T-helper 17 cell (primary cell): ENCODE results near the gene YARS1. TPM values are rescaled to one million over a fixed set of nuclear protein-coding genes. Genes with fewer than 3 reads are reported as not detected.

ENCODE experiments used
- ATAC-seq: fragments of 150-1000 bp; cut with Tn5 transposase; 2 replicates; pipeline ENCODE4 v1.10.0; 2021; ENCODE audit warnings: mild to moderate bottlenecking, moderate library complexity
- DNase-seq, 3 donors: peaks; one replicate each; pipeline versions ENCODE4 v3.0.0 to v3.0.0-alpha.2; 2020 to 2021
- H3K9me3 ChIP-seq: one replicate; pipeline ENCODE4 v1.7.0; 2013; ENCODE audit warnings: low read length, mild to moderate bottlenecking; ENCODE audit not compliant: control insufficient read depth, poor library complexity, severe bottlenecking
- H3K27ac Mint-ChIP-seq: one replicate; pipeline ENCODE4 v1.8.0; 2022; ENCODE audit warnings: mild to moderate bottlenecking, moderate library complexity, mixed read lengths
- H3K27me3 Mint-ChIP-seq: one replicate; pipeline ENCODE4 v1.8.0; 2022; ENCODE audit warnings: mixed read lengths
- H3K36me3 Mint-ChIP-seq: one replicate; pipeline ENCODE4 v1.8.0; 2022; ENCODE audit warnings: low read depth, mixed read lengths
- H3K4me1 Mint-ChIP-seq: one replicate; pipeline ENCODE4 v1.8.0; 2022; ENCODE audit warnings: mild to moderate bottlenecking, mixed read lengths
- H3K4me3 Mint-ChIP-seq: one replicate; pipeline ENCODE4 v1.8.0; 2022; ENCODE audit warnings: mild to moderate bottlenecking, moderate library complexity, mixed read lengths
- total RNA-seq, 4 donors: library from RNA in 2 of 4; stranded (reverse) in 2 of 4; gene quantifications; one replicate each; pipeline ENCODE4 v1.2.3 and lab custom pipeline; 2022 to 2026

YARS1 gene
- total RNA-seq, 2 donors from 2014 or later: 70.9 to 88.1 TPM

DNA sequence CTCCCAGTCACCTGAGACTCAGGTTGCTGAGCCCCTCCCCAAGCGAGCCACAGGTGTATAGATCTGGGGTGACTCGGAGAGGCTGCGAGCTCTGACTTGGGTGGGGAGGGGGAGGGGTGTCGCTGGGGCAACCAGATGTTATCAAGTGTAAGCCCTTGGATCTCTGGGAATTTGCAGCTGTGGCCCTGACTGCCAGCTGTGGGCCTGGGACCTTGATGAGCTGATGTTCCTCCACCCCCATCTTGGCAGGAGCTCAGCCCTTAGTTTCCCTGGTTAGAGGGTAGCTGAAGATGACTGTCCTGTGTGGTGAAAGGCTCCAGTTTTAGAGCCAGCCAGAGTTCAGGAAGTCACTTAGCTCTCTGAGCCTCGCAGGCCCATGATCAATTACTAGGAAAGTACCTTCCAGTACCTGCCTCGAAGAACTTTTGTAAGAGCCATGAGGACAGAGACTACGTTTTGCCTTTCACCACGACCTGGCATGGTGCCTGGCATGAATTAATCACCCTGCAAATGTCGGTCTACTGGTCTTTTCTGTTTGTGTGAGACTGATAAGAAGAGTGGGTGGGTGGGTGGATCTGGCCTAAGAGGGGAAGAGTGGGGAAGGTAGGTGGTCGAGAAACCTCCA lies 55.8 kb downstream of the YARS1 start:
- no peaks in the 10 kb centered on the region for H3K9me3 ChIP-seq
- H3K27me3 Mint-ChIP-seq: no peaks in the 10 kb centered on the region
- peaks cover 10% of the 10 kb centered on the region for H3K4me1 Mint-ChIP-seq
- no peak overlapping the region for H3K4me3 Mint-ChIP-seq
- peak overlapping the region; percentile 56 for H3K27ac Mint-ChIP-seq
- H3K36me3 Mint-ChIP-seq: peaks cover 2% of the 10 kb centered on the region
- ATAC-seq (no peak), DNase-seq (no peak)

DNA sequence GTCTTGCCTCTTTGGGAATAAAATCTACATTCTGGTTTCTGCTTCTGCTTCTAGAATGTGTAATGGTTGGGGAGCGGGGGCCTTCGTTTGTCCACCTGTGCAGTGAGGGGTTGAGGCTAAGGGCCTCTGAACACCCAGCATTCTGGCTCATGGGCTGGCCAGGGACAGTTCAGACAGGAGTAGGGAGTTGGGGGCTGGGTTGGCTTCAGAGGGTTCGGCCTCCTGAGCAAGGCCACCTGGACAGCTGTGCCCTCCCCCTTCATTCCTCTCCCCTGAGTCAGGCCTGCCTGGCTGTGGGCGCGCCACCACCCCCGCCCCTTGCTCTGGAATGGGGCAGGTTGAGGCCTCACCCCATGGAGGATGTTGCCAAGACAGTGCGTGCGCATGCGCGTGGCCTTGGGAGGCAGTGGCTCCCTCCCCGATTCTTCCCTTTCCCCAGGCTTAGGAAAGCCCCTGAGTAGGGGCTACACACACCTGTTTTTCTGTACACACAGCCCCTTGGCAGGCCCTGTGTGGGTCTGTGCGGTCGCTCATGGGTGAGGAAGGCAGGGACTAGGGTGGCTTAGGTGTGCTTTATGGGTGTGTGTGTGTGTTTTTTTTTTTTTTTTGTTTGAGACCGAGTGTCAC lies 57.0 kb downstream of the YARS1 start:
- Mint-ChIP-seq H3K27me3 (no peaks in the 10 kb centered on the region), H3K4me3 (no peak overlapping the region), H3K4me1 (peaks cover 10% of the 10 kb centered on the region), H3K27ac (no peak overlapping the region), H3K36me3 (peaks cover 2% of the 10 kb centered on the region)
- no peak for DNase-seq
- no peaks in the 10 kb centered on the region for H3K9me3 ChIP-seq
- no peak for ATAC-seq

DNA sequence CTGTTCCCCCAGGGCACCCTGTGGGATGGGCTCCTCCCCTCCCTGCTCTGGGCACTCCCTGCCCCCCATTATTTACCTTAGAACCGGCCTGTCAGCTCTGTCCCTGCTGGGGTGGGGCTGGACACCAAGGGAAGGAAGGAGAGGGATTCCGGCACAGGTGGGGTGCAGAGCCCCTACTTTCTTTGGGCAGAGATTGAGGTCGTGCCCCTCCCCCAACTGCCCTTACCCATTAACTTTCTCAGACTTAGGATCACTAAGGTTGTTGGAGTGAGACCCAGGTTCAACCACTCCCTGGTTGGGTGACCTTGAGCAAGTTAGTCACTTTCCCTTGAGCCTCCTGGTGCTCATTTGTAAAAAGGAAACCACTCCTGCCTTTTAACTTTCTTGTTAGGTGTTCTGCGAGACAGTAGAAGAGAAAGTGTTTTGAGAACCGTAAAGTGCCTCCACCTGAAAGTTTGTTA lies 57.6 kb downstream of the YARS1 start:
- no peak for ATAC-seq
- H3K9me3 ChIP-seq: no peaks in the 10 kb centered on the region
- Mint-ChIP-seq H3K27me3 (no peaks in the 10 kb centered on the region), H3K4me1 (peaks cover 10% of the 10 kb centered on the region), H3K4me3 (no peak overlapping the region), H3K36me3 (peaks cover 2% of the 10 kb centered on the region), H3K27ac (peak overlapping the region; percentile 6)
- no peak for DNase-seq

DNA sequence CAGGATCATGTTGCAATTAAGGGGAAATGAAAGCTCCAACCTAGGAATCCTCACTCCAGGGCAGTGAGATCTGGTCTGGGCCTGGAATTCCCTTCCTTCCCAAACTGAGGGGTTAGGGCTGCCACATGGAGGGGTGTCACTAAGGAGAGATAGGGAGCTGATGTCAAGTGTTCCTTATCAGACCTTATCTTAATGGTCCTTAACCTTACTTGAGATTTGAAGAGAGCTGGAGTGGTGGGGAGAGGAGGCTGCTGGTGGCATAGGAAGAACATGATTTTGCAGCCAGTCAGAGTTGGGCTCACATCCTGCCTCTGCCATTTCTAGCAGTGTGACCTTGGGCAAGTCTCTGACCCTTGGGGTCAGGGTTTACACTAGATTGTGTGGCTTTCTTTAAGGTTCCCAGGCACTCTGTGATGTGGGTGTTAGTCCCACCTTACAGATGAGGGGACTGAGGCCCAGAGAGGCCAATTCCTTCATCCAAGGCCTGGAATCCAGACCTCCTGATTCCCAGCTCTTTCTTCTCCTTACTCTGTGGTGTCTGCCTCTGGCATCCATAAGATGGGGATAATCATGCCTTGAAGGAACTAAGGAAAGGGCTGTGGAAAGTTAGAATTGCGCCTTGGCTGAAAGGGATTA lies 58.2 kb downstream of the YARS1 start:
- DNase-seq: no peak
- Mint-ChIP-seq H3K4me1 (peaks cover 14% of the 10 kb centered on the region), H3K4me3 (no peak overlapping the region), H3K36me3 (peaks cover 2% of the 10 kb centered on the region), H3K27ac (peak overlapping the region; percentile 6), H3K27me3 (no peaks in the 10 kb centered on the region)
- no peaks in the 10 kb centered on the region for H3K9me3 ChIP-seq
- no peak for ATAC-seq

DNA sequence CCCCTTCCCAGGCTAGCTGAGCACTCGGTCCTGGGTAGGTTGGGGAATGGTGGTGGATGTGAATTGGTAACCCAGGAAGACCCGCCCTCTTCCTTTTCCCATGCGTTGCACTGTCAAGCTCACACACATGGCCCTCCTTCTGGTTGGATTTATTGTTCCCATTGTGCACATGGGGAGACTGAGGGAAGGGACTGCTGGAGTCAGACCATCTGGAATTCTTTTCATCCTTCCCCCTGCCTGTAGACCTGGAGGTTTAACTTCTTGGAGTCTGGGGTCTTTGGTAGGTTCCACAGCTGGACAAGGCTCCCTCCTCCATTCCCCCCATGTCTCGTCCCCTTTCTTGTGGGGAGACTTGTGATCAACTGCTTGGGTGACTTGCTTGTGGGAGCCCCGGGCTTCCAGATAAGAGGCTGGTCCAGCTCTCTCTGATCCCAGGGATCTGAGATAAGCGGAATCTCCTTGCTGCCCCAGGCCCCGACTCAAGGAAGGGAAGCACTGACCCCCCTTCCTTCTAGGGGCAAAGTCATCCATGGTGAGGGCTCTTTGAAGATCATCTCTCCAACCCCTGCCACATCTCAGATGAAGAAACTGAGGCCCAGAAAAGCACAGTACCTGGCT lies 58.9 kb downstream of the YARS1 start:
- H3K27me3 Mint-ChIP-seq: no peaks in the 10 kb centered on the region
- no peak for ATAC-seq
- H3K4me1 Mint-ChIP-seq: peaks cover 13% of the 10 kb centered on the region
- H3K36me3 Mint-ChIP-seq: peaks cover 1% of the 10 kb centered on the region
- no peak for DNase-seq
- H3K4me3 Mint-ChIP-seq: no peak overlapping the region
- no peaks in the 10 kb centered on the region for H3K9me3 ChIP-seq
- no peak overlapping the region for H3K27ac Mint-ChIP-seq

DNA sequence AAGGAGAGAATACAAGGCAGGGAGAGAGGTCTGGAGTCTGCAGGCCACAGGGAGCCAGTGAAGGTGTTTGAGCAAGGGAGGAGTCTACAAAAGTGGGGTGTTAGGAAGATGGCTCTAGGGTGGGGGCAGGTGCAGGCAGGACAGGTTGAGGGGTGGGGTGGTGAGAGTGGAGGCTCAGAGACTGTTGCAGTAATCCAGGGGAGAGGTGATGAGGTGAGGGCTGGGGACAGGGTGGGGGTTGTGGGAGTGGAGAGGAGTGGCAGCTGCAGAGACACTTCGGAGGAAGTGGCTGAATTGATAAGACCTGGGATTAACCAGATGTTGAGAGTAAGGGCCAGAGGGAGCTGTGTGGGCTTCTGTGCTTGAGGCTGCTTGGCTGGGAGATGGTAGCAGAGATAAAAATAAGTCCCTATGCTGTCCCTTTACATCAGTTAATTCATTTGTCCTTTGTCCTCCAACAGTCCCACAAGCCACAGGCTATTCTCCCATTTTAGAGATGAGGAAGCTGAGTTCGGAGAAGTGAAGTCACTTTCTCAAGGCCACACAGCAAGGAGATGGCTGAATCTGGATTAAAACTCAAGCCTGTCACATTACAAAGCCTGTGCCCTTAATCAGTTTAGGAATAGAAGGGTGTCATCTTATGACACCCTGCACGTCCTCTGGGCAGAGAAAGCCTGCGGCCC lies 59.8 kb downstream of the YARS1 start:
- H3K27ac Mint-ChIP-seq: no peak overlapping the region
- H3K36me3 Mint-ChIP-seq: no peaks in the 10 kb centered on the region
- no peak for ATAC-seq

DNA sequence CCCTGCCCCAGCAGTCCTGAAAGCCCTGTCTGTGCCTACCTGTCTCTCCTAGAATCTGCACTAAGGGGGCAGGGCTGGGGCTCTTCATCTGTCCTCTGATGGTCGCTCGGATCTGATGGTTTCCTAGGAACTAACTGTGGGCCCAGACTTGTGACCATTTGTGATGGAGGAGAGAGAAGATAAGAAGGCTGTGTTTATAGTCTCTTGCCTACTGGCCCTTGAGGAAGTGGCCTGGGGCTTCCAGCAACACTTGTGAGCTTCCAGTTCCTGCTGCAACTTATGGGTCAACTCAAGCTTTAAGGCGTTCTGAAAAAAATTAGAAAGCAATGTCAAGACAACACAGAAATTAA lies 61.4 kb downstream of the YARS1 start:
- Mint-ChIP-seq H3K36me3 (no peaks in the 10 kb centered on the region), H3K27ac (peak overlapping the region; percentile 27), H3K27me3 (no peaks in the 10 kb centered on the region), H3K4me1 (peaks cover 16% of the 10 kb centered on the region), H3K4me3 (no peak overlapping the region)
- no peak for ATAC-seq
- DNase-seq: no peak
- H3K9me3 ChIP-seq: no peaks in the 10 kb centered on the region

More for the DNA sequence above, 59.8 kb downstream of the YARS1 start:
- no peaks in the 10 kb centered on the region for H3K27me3 Mint-ChIP-seq
- no peak overlapping the region for H3K4me3 Mint-ChIP-seq
- H3K9me3 ChIP-seq: no peaks in the 10 kb centered on the region
- H3K4me1 Mint-ChIP-seq: peaks cover 11% of the 10 kb centered on the region
- no peak for DNase-seq

- peaks cover 14% of the 10 kb centered on the region for H3K4me1 Mint-ChIP-seq
- ATAC-seq (no peak), DNase-seq (no peak)
- no peak overlapping the region for H3K4me3 Mint-ChIP-seq
- no peaks in the 10 kb centered on the region for H3K9me3 ChIP-seq
- H3K27ac Mint-ChIP-seq: peak overlapping the region; percentile 27
- no peaks in the 10 kb centered on the region for H3K27me3 Mint-ChIP-seq
- H3K36me3 Mint-ChIP-seq: no peaks in the 10 kb centered on the region
Observed at GRCh38 chr1:32755098-32755809, 61.9 kb downstream of the YARS1 start.

DNA sequence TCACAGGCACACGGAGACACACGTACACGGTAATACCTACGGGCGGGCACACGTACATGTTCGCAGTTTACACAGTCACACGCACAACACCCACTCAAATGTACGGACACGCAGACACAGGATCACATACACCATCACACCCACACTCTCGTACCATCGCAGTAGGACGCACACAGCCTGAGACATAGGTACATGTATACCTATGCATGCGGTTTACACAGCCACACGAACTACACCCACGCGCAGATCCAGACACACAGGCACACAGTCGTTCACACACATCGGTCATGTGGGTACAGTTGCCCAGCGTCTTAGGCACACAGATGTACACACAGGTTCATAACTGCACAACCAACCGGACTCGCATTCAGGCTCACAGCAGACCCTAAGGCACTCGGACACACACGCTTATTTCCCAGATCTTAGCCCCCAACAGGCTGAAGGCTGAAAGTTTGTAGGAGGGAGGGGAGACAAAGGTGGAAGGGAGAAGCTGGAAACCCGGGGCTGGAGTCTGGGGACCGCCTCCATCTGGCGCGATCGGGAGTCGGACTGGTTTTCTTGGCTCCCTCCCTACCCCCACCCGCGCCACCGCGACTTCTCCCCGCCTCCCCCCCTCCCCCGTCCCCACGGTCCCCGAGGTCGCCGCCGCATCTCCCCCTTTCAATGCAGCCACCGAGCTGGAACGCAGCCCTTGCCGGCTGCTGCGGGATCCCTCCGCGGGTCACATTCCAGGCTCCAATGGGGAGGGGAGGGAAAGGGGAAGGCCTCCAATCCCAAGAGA lies 62.7 kb downstream of the YARS1 start:
- Mint-ChIP-seq H3K27me3 (no peaks in the 10 kb centered on the region), H3K27ac (peak overlapping the region; percentile 54), H3K36me3 (no peaks in the 10 kb centered on the region), H3K4me1 (peaks cover 11% of the 10 kb centered on the region), H3K4me3 (peak overlapping the region; percentile 87)
- H3K9me3 ChIP-seq: no peaks in the 10 kb centered on the region
- DNase-seq (no peak), ATAC-seq (peak; percentile 78)

DNA sequence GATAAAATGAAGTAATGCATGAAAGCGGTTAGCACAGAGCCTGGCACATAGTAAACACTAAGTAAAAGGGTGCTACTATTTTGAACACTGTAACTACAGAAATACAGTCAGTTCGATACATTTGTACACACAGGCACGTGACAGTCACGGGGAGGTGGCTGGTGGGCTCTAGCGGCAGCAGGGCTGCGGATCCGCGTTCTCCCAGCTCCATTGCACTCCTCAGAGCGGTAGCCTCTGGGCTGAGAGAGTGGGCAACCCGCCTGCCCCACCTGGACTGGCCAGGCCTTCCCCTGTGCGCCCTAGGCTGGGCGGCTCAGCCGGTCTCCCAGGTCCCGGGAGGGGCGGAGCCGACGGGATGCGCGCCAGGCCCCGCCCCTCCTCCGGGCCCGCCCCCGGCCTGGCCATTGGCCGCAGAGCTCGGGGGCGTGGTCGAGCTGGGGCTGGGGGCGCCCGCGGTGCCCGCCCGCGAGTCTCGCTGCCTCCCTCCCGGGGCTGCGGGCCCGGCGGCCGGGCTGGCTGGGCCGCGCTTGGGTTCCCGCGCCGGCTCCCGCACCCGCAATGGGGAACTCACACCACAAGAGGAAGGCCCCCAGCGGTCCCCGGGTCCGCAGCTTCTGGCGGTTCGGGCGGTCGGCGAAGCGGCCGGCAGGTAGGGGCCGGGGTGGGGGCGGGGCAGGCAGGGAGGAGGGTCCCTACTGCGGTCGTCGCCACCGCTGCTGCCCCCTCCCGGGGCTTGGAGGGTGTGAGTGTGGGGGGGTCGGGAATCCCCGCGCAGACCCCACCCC lies 63.4 kb downstream of the YARS1 start:
- Mint-ChIP-seq H3K27me3 (no peaks in the 10 kb centered on the region), H3K4me1 (peaks cover 10% of the 10 kb centered on the region), H3K27ac (peak overlapping the region; percentile 54), H3K4me3 (peak overlapping the region; percentile 87), H3K36me3 (no peaks in the 10 kb centered on the region)
- peak; percentile 86 for ATAC-seq
- DNase-seq: peak; percentile 53 to 72 (median 70)
- no peaks in the 10 kb centered on the region for H3K9me3 ChIP-seq

- Mint-ChIP-seq H3K27me3 (no peaks in the 10 kb centered on the region), H3K36me3 (no peaks in the 10 kb centered on the region), H3K4me3 (no peak overlapping the region), H3K4me1 (peaks cover 10% of the 10 kb centered on the region), H3K27ac (no peak overlapping the region)
- H3K9me3 ChIP-seq: no peaks in the 10 kb centered on the region
- ATAC-seq: no peak
- no peak for DNase-seq
Observed at GRCh38 chr1:32749771-32750170, 67.4 kb downstream of the YARS1 start.
